ENCODE results near the gene GCGR.

Gene GCGR

GRCh38 chr17:81863123-81863675, 59.2 kb downstream of the GCGR start:
- ChIA-PET CTCF (interaction anchor here (0.9 kb wide), 1 partner anchor 30 kb away, joined by 3 read pairs; the partner anchor contains the start of gene MCRIP1), POLR2A (interaction anchor here (0.5 kb wide), 1 partner anchor 18 kb away, joined by 5 read pairs; no protein-coding TSS in a partner anchor)
- DNase-seq (ENCODE audit: extremely low spot score), result no peak
- TF ChIP-seq CTCF (IDR thresholded peaks at IDR 0.05; ENCODE audit: control extremely low read depth, extremely low read depth, low read depth, missing control alignments), result no peak
